Stomach (tissue), 4 donors: Measurements from ENCODE around the gene TGFBI.

Experiments
- POLR2A ChIP-seq, 4 donors: fragments of 450-650 bp; IDR thresholded peaks; one replicate each; pipeline ENCODE4 v1.6.1; 2016; ENCODE audit warnings: antibody characterized with exemption in 4 of 4, control low read depth in 2 of 4, mild to moderate bottlenecking in 1 of 4, moderate library complexity in 1 of 4
- TF ChIP-seq, protein P1 (sequence below), 7 experiments: fragments of 450-650 bp in 4 of 7; fragments of 200-600 bp in 3 of 7; sonication (generic) in 3 of 7; IDR thresholded peaks; one replicate each; pipeline ENCODE4 v1.5.1; 2016 to 2019; ENCODE audit warnings: antibody characterized with exemption in 7 of 7, control low read depth in 2 of 7, mild to moderate bottlenecking in 1 of 7

DNA sequence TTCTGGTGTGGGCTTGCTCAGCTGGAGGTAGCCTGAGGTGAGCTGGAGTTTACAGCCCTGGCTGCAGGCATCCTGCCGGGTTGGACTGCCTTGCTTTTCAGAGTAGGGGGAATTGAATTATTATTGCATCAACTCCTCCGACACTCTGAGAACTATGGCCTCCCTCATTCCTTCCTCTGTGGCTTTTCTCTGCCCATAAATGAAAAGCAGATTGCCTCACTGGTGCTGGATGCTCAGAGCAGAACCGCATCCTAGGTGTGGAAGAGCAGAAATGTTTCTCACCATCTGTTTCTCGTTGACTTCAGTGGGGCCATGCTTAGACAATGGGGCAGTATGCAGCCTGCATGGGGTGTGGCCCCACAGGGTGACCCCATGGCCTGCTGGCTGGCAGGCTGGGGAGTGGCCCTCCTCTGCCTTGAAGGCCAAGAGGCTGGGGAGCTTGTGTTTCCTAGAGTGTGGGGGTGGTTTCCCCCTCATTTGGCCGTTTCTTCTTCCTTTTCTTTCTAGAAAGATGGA lies 27.3 kb upstream of the TGFBI start:
- TF ChIP-seq, protein P1, sequence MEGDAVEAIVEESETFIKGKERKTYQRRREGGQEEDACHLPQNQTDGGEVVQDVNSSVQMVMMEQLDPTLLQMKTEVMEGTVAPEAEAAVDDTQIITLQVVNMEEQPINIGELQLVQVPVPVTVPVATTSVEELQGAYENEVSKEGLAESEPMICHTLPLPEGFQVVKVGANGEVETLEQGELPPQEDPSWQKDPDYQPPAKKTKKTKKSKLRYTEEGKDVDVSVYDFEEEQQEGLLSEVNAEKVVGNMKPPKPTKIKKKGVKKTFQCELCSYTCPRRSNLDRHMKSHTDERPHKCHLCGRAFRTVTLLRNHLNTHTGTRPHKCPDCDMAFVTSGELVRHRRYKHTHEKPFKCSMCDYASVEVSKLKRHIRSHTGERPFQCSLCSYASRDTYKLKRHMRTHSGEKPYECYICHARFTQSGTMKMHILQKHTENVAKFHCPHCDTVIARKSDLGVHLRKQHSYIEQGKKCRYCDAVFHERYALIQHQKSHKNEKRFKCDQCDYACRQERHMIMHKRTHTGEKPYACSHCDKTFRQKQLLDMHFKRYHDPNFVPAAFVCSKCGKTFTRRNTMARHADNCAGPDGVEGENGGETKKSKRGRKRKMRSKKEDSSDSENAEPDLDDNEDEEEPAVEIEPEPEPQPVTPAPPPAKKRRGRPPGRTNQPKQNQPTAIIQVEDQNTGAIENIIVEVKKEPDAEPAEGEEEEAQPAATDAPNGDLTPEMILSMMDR (IDR thresholded peaks at IDR 0.05) = no peak
- no peak for TF ChIP-seq POLR2A (IDR thresholded peaks at IDR 0.05)
